Epithelial cell of alveolus of lung (primary cell): Measurements from ENCODE around the gene PYY. TPM values are rescaled to one million over a fixed set of nuclear protein-coding genes. Genes with fewer than 3 reads are reported as not detected.

ENCODE experiments used
- total RNA-seq: library from RNA; depleted of rRNA; stranded (reverse); fragments of >200 nt; gene quantifications from 2 replicates; pipeline ENCODE4 v1.2.1, GENCODE V29; 2015

PYY gene
- total RNA-seq: 0.13 TPM in 1 of 2 replicates, not detected in the other

GRCh38 chr17:43953746-43954145 lies at the start of gene PYY:
PYY (minus strand) TSS chr17:43953940; CDS start chr17:43953483, 457 bp downstream.

DNA sequence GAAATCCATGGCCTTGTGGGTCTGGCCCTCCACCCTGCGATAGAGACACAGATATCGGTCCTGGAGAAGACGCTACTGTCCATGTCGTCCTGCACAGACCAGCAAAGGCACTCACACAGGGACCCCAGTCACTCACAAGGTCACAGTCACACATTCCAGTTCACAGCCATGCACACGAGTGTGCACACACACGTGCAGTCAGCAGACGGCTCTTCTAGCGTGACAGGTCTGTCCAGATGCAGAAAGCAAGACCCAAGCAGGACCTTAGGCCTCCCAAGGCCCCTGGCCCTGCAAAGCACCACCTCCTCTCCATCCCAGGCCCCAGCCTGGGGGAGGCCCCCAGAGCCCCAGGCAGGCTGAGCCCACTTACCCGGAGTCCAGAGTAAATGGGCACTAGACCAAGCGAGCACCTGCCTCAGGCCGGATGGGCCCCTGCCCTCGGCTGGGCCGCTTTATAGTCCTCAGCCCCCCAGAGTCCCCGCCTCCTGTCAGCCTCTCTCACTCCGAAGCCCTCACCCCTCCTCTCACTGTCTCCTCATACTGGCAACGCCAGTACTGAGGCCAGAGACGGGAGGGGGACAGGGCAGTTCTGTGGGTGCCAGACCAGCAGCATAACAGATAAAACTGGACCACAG lies 11.6 kb downstream of the PYY start, which contains the start of gene PPY:
PPY (minus strand) TSS at position 426 of the 635 bp plus-strand sequence. CDS start 822 bp downstream, outside the sequence.

GRCh38 chr17:43907425-43907981 lies 46.2 kb downstream of the PYY start, which contains the start of gene MPP2:
MPP2 (minus strand) TSS chr17:43907536; CDS start chr17:43904460, 3,076 bp downstream.

Other genes starting within 250 kb of the PYY start
- not detected in 2 replicates for gene SOST, start 195.1 kb downstream of the PYY start, total RNA-seq
- 17.8 and 33.5 TPM in 2 replicates for gene DUSP3, start 175.0 kb downstream of the PYY start, total RNA-seq
- not detected in 2 replicates for gene CFAP97D1, start 173.5 kb downstream of the PYY start, total RNA-seq
- 4.1 and 4.8 TPM in 2 replicates for gene MPP3, start 120.8 kb downstream of the PYY start, total RNA-seq
- gene CD300LG, start 106.8 kb downstream of the PYY start, total RNA-seq: not detected in 2 replicates
- gene MPP2, start 46.4 kb downstream of the PYY start, total RNA-seq: 3.9 and 5.7 TPM in 2 replicates
- not detected in 2 replicates for gene PPY, start 11.5 kb downstream of the PYY start, total RNA-seq
- 7.5 and 13.6 TPM in 2 replicates for gene NAGS, start 50.7 kb upstream of the PYY start, total RNA-seq
- gene TMEM101, start 61.0 kb upstream of the PYY start, total RNA-seq: 46.8 and 92.9 TPM in 2 replicates
- gene LSM12, start 112.7 kb upstream of the PYY start, total RNA-seq: 42.1 and 53.5 TPM in 2 replicates
- gene G6PC3, start 116.8 kb upstream of the PYY start, total RNA-seq: 51.4 and 68.9 TPM in 2 replicates
- gene HDAC5, start 169.7 kb upstream of the PYY start, total RNA-seq: 19.8 and 46.3 TPM in 2 replicates
- gene HROB, start 188.0 kb upstream of the PYY start, total RNA-seq: 4.9 and 7.6 TPM in 2 replicates
- gene ASB16, start 216.8 kb upstream of the PYY start, total RNA-seq: not detected in 2 replicates
- 20.0 and 32.7 TPM in 2 replicates for gene TMUB2, start 233.0 kb upstream of the PYY start, total RNA-seq
- 51.7 and 55.6 TPM in 2 replicates for gene ATXN7L3, start 245.9 kb upstream of the PYY start, total RNA-seq